Parathyroid adenoma (tissue), 2 donors: ENCODE results near the gene NAALADL2.
"Not testable (repeated sequence)": the region's sequence is repeated elsewhere in the genome, so short reads cannot be mapped to it uniquely, and the experiment has no call there.

Experiments
- H2AFZ ChIP-seq: fragments of 300-600 bp; sonication (generic); one replicate; pipeline ENCODE4 v1.7.0; 2017; ENCODE audit warnings: antibody characterized with exemption, mild to moderate bottlenecking
- H3K27ac ChIP-seq: fragments of 300-600 bp; sonication (generic); one replicate; pipeline ENCODE4 v1.7.0; 2017
- H3K27me3 ChIP-seq: fragments of 300-600 bp; sonication (generic); one replicate; pipeline ENCODE4 v1.7.0; 2017; ENCODE audit warnings: low read length; ENCODE audit not compliant: control insufficient read depth, insufficient read depth
- H3K36me3 ChIP-seq: fragments of 300-600 bp; sonication (generic); one replicate; pipeline ENCODE4 v1.7.0; 2017; ENCODE audit warnings: low read length; ENCODE audit not compliant: control insufficient read depth, insufficient read depth
- H3K4me1 ChIP-seq: fragments of 300-600 bp; sonication (generic); one replicate; pipeline ENCODE4 v1.7.0; 2017; ENCODE audit warnings: control low read depth
- H3K4me2 ChIP-seq: fragments of 300-600 bp; sonication (generic); one replicate; pipeline ENCODE4 v1.7.0; 2017; ENCODE audit warnings: low read length
- H3K4me3 ChIP-seq: fragments of 300-600 bp; sonication (generic); one replicate; pipeline ENCODE4 v1.7.0; 2017; ENCODE audit warnings: low read depth, low read length
- H3K79me2 ChIP-seq: fragments of 300-600 bp; sonication (generic); one replicate; pipeline ENCODE4 v1.7.0; 2017; ENCODE audit warnings: control low read depth
- H3K9ac ChIP-seq: fragments of 300-600 bp; sonication (generic); one replicate; pipeline ENCODE4 v1.7.0; 2017; ENCODE audit warnings: mild to moderate bottlenecking
- H3K9me3 ChIP-seq: fragments of 300-600 bp; sonication (generic); one replicate; pipeline ENCODE4 v1.7.0; 2017; ENCODE audit warnings: low read length; ENCODE audit not compliant: control insufficient read depth
- TF ChIP-seq, protein P1 (sequence below): fragments of 300-600 bp; sonication (generic); IDR thresholded peaks from one replicate; pipeline ENCODE4 v1.7.0; 2017; ENCODE audit warnings: antibody characterized with exemption, mild to moderate bottlenecking
- donor health status: primary hyperparathyroidism.

The NAALADL2 gene

DNA sequence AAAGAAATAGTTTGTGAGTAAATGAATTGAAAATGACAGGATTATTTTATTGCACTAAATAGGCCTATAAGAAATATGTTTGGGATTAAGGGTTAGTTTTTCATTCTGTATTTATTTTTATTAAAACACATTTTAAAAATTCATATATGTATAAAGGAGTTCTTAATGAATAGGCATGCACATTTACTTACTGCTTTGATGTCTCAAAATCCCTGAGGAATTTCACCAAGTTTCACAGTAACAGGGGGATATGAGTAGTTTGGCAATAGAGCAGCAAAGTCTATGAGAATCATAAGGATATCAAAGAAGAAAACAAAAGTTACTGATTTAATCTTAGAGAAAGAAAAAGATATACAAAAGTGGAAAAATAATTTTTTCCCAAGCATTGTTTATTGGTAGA is 411.7 kb downstream of the NAALADL2 start:
- no peaks in the 10 kb centered on the region for H3K79me2 ChIP-seq
- no peak overlapping the region for H3K4me3 ChIP-seq
- no peaks in the 10 kb centered on the region for H3K4me1 ChIP-seq
- H3K9ac ChIP-seq, result no peak overlapping the region
- TF ChIP-seq, protein P1, sequence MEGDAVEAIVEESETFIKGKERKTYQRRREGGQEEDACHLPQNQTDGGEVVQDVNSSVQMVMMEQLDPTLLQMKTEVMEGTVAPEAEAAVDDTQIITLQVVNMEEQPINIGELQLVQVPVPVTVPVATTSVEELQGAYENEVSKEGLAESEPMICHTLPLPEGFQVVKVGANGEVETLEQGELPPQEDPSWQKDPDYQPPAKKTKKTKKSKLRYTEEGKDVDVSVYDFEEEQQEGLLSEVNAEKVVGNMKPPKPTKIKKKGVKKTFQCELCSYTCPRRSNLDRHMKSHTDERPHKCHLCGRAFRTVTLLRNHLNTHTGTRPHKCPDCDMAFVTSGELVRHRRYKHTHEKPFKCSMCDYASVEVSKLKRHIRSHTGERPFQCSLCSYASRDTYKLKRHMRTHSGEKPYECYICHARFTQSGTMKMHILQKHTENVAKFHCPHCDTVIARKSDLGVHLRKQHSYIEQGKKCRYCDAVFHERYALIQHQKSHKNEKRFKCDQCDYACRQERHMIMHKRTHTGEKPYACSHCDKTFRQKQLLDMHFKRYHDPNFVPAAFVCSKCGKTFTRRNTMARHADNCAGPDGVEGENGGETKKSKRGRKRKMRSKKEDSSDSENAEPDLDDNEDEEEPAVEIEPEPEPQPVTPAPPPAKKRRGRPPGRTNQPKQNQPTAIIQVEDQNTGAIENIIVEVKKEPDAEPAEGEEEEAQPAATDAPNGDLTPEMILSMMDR, result no peak
- no peaks in the 10 kb centered on the region for H3K27me3 ChIP-seq
- H3K9me3 ChIP-seq, result no peaks in the 10 kb centered on the region
- no peaks in the 10 kb centered on the region for H3K36me3 ChIP-seq
- no peak overlapping the region for H2AFZ ChIP-seq
- H3K4me2 ChIP-seq, result no peak overlapping the region
- no peak overlapping the region for H3K27ac ChIP-seq

DNA sequence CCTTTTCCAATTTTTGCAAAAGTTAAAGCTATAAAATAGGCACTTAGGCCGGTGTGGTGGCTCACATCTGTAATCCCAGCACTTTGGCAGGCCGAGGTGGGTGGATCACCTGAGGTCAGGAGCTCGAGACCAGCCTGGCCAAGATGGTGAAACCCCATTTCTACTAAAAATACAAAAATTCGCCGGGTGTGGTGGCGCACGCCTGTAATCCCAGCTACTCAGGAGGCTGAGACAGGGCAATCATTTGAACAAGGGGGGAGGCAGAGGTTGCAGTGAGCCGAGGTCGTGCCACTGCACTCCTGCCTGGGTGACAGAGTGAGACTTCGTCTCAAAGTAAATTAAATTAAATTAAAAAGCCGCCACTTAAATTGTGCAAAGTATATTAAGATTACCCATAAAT is 412.3 kb downstream of the NAALADL2 start:
- H3K4me1 ChIP-seq, H3K4me3 ChIP-seq, H3K27ac ChIP-seq, H3K27me3 ChIP-seq, H2AFZ ChIP-seq, H3K4me2 ChIP-seq, H3K9me3 ChIP-seq, H3K9ac ChIP-seq, H3K36me3 ChIP-seq, H3K79me2 ChIP-seq: not testable (repeated sequence)

DNA sequence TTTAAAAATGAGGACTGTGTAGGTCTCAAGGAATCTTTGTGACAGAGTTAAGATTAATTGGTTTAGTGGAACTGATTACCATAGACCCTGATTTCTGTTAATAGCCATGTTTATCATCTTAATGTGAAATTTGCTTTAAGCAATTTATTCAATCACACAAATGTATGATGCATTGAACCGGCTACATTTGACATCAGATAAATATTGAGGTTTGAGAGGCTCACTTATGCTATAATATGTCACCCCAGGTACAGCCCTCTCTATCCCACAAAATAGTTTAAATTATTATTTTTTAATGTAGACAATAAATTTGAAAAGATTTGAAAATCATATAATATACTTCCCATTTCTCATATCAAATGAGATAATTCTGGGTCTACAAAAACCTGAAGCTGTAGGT is 413.3 kb downstream of the NAALADL2 start:
- Histone ChIP-seq H3K9ac (no peak overlapping the region), H3K9me3 (no peaks in the 10 kb centered on the region), H3K27ac (no peak overlapping the region), H3K4me1 (no peaks in the 10 kb centered on the region), H3K4me3 (no peak overlapping the region), H3K27me3 (no peaks in the 10 kb centered on the region), H3K36me3 (no peaks in the 10 kb centered on the region), H2AFZ (no peak overlapping the region), H3K79me2 (no peaks in the 10 kb centered on the region), H3K4me2 (no peak overlapping the region)
- TF ChIP-seq, protein P1, result no peak

DNA sequence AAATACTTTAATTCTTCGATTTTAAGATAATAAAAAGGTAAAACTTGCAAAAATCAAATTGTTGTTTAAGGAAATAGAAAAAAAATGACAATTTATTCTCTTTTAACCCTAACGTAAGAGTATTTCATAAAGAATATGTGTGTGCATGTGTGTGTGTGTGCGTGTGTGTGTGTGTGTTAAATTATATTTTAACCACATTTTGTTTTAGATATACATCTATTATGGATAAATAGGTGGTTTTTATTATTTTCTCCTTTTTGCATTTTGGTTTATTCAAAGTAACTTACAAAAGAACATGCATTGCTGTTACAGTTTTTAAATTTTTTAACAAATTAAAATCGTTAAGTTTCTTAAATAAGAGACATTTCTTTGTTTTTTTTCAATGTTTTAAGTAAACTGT is 414.4 kb downstream of the NAALADL2 start:
- Histone ChIP-seq H3K27ac (no peak overlapping the region), H3K27me3 (no peaks in the 10 kb centered on the region), H3K36me3 (no peaks in the 10 kb centered on the region), H3K79me2 (no peaks in the 10 kb centered on the region), H3K9ac (no peak overlapping the region), H2AFZ (no peak overlapping the region), H3K4me2 (no peak overlapping the region), H3K4me3 (no peak overlapping the region), H3K9me3 (no peaks in the 10 kb centered on the region), H3K4me1 (no peaks in the 10 kb centered on the region)
- TF ChIP-seq, protein P1, result no peak

DNA sequence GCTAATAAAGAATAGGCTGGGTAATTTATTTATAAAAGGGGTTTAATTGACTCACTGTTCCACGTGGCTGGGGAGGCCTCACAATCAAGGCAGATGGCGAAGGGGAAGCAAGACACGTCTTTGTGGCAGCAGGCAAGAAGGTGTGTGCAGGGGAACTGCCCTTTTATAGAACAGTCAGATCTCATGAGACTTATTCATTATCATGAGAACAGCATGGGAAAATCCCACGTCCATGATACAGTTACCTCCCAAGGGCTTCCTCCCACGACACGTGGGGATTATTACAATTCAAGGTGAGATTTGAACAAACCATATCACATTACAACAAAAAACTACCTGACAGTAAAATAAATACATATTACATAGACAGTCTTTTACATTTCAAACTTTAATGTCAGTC is 414.9 kb downstream of the NAALADL2 start:
- H3K4me3 ChIP-seq, result no peak overlapping the region
- no peaks in the 10 kb centered on the region for H3K36me3 ChIP-seq
- no peak overlapping the region for H3K27ac ChIP-seq
- no peaks in the 10 kb centered on the region for H3K27me3 ChIP-seq
- no peak overlapping the region for H2AFZ ChIP-seq
- H3K9me3 ChIP-seq, result no peaks in the 10 kb centered on the region
- TF ChIP-seq, protein P1, result no peak
- no peaks in the 10 kb centered on the region for H3K4me1 ChIP-seq
- no peaks in the 10 kb centered on the region for H3K79me2 ChIP-seq
- H3K4me2 ChIP-seq, result no peak overlapping the region
- no peak overlapping the region for H3K9ac ChIP-seq
